Smooth muscle cell (in vitro differentiated cells): ENCODE measurements around the gene IFIT1B. TPM values are rescaled to one million over a fixed set of nuclear protein-coding genes. Genes with fewer than 3 reads are reported as not detected.
"Not testable (repeated sequence)": the region's sequence is repeated elsewhere in the genome, so short reads cannot be mapped to it uniquely, and the experiment has no call there.

Experiments used
- DNase-seq: peaks from one replicate; lab custom pipeline; 2025; ENCODE audit not compliant: unreplicated experiment; lab: John Stamatoyannopoulos, UW
- H2AFZ ChIP-seq: fragments of 200-600 bp; sonication (generic); 2 replicates; pipeline ENCODE4 v1.6.0; 2016; ENCODE audit warnings: antibody characterized with exemption, low read depth, mild to moderate bottlenecking
- H3F3A ChIP-seq: fragments of 200-600 bp; sonication (generic); 2 replicates; pipeline ENCODE4 v1.6.0; 2017; ENCODE audit warnings: antibody characterized with exemption, low read depth
- H3K27ac ChIP-seq: fragments of 200-600 bp; sonication (generic); 2 replicates; pipeline ENCODE4 v1.5.1; 2016; ENCODE audit warnings: low read depth, mild to moderate bottlenecking
- H3K27me3 ChIP-seq: fragments of 200-600 bp; sonication (generic); 2 replicates; pipeline ENCODE4 v1.6.1; 2016; ENCODE audit warnings: low read depth, mild to moderate bottlenecking
- H3K36me3 ChIP-seq: fragments of 200-600 bp; sonication (generic); 2 replicates; pipeline ENCODE4 v1.5.1; 2016; ENCODE audit warnings: low read depth
- H3K4me1 ChIP-seq: fragments of 200-600 bp; sonication (generic); 2 replicates; pipeline ENCODE4 v1.5.1; 2016; ENCODE audit warnings: low read depth
- H3K4me2 ChIP-seq: fragments of 200-600 bp; sonication (generic); 2 replicates; pipeline ENCODE4 v1.6.0; 2016; ENCODE audit warnings: mild to moderate bottlenecking
- H3K4me3 ChIP-seq: fragments of 200-600 bp; sonication (generic); 2 replicates; pipeline ENCODE4 v1.5.1; 2016; ENCODE audit warnings: mild to moderate bottlenecking
- H3K79me2 ChIP-seq: fragments of 200-600 bp; sonication (generic); 2 replicates; pipeline ENCODE4 v1.6.0; 2016; ENCODE audit warnings: low read depth, mild to moderate bottlenecking
- H3K9ac ChIP-seq: fragments of 200-600 bp; sonication (generic); 2 replicates; pipeline ENCODE4 v1.6.0; 2016; ENCODE audit warnings: low read depth
- H3K9me3 ChIP-seq: fragments of 200-600 bp; sonication (generic); replicated peaks from 2 replicates; pipeline ENCODE4 v1.5.1; 2016; ENCODE audit warnings: low read depth
- H4K20me1 ChIP-seq: fragments of 200-600 bp; sonication (generic); 2 replicates; pipeline ENCODE4 v1.6.0; 2016; ENCODE audit warnings: low read depth
- WGBS: methylation state at CpG from one replicate; pipeline ENCODE4 v1.1.7; 2016; ENCODE audit warnings: low lambda C conversion rate; 5-methylcytosine and 5-hydroxymethylcytosine counted together
- polyA plus RNA-seq: library from polyadenylated mRNA; unstranded; fragments of >200 nt; fragmentation: Nextera tagmentation; extraction: Ambion mirVana; gene quantifications from 2 replicates; pipeline ENCODE4 v1.2.1, GENCODE V29; 2016
- total RNA-seq: library from RNA; depleted of rRNA; stranded (reverse); fragments of >200 nt; gene quantifications from 2 replicates; pipeline ENCODE4 v1.2.3, GENCODE V29; 2014
- TF ChIP-seq, protein P1 (sequence below): fragments of 200-600 bp; sonication (generic); IDR thresholded peaks from 2 replicates; pipeline ENCODE4 v1.5.1; 2017; ENCODE audit warnings: borderline replicate concordance, mild to moderate bottlenecking, antibody characterized with exemption; ENCODE audit not compliant: insufficient read depth, poor library complexity, severe bottlenecking

Gene IFIT1B
- total and polyA plus RNA-seq, 2 experiments from 2014 or later: not detected

DNA sequence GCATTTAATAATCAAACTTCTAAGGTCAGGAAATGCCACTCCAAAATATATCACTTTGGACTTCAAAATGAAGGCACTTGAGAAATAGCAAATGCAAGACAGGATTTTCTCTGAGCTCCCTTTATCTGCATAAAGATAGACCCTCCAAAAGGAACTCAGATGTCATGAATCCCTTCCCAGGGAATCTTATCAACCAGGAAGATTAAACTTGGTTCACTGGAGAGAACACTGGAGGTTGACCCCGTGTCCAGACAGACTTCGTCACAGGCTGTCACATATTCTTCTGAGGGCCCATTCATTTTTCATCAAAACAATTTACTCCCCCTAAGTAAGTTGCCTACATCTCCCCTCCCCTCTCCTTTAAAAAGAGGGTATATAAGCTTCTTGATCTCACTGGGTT, 28.9 kb upstream of the IFIT1B start:
- no peaks in the 10 kb centered on the region for H3K9me3 ChIP-seq
- WGBS: 15% methylated on average over 2 of the region's 2 CpGs

DNA sequence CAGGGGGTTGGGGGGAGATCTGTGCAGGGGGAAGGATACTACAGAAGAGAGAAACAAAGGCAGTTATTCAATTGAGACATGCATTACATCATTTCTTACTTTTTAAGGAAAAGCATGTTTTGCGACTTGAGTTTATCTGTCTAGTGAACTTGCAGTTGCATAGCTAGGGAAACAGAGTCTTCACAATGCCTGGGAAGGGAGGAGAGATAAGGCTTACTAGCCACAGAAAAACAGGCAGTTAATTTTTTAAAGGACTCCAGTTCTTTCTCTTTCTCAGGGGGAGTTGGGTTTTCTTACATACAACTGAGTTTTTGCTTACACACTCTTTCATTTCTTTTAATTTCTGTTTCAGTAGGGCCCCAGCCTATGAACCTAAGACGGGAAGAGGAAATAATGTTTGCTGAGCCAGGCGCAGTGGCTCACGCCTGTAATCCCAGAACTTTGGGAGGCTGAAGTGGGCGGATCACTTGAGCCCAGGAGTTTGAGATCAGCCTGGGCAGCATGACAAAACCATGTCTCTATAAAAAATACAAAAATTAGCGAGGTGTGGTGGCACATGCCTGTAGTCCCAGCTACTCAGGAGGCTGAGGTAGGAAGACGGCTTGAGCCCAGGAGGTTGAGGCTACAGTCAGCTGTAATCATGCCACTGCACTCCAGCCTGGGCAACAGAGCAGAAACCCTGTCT, 27.1 kb upstream of the IFIT1B start:
- not testable (repeated sequence) for H3K79me2 ChIP-seq, H3K27me3 ChIP-seq, H4K20me1 ChIP-seq, H3K36me3 ChIP-seq, H2AFZ ChIP-seq, H3K4me3 ChIP-seq, DNase-seq, H3K9me3 ChIP-seq
- peaks cover 23% of the 10 kb centered on the region for H3F3A ChIP-seq
- peaks cover 52% of the 10 kb centered on the region for H3K4me1 ChIP-seq
- WGBS: 22% methylated on average over 7 of the region's 7 CpGs
- H3K27ac ChIP-seq: peak overlapping the region; percentile 99
- H3K4me2 ChIP-seq: peak overlapping the region; percentile 81
- H3K9ac ChIP-seq: peak overlapping the region; percentile 89

More for the DNA sequence above, 28.9 kb upstream of the IFIT1B start:
- Histone ChIP-seq H3K27ac (peak overlapping the region; percentile 99), H3F3A (peaks cover 23% of the 10 kb centered on the region), H3K9ac (no peak overlapping the region), H3K79me2 (no peaks in the 10 kb centered on the region), H3K4me2 (peak overlapping the region; percentile 7), H3K4me1 (peaks cover 52% of the 10 kb centered on the region), H2AFZ (no peak overlapping the region), H4K20me1 (no peaks in the 10 kb centered on the region), H3K36me3 (no peaks in the 10 kb centered on the region), H3K27me3 (no peaks in the 10 kb centered on the region), H3K4me3 (no peak overlapping the region)
- no peak for DNase-seq
- TF ChIP-seq, protein P1, sequence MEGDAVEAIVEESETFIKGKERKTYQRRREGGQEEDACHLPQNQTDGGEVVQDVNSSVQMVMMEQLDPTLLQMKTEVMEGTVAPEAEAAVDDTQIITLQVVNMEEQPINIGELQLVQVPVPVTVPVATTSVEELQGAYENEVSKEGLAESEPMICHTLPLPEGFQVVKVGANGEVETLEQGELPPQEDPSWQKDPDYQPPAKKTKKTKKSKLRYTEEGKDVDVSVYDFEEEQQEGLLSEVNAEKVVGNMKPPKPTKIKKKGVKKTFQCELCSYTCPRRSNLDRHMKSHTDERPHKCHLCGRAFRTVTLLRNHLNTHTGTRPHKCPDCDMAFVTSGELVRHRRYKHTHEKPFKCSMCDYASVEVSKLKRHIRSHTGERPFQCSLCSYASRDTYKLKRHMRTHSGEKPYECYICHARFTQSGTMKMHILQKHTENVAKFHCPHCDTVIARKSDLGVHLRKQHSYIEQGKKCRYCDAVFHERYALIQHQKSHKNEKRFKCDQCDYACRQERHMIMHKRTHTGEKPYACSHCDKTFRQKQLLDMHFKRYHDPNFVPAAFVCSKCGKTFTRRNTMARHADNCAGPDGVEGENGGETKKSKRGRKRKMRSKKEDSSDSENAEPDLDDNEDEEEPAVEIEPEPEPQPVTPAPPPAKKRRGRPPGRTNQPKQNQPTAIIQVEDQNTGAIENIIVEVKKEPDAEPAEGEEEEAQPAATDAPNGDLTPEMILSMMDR: no peak

DNA sequence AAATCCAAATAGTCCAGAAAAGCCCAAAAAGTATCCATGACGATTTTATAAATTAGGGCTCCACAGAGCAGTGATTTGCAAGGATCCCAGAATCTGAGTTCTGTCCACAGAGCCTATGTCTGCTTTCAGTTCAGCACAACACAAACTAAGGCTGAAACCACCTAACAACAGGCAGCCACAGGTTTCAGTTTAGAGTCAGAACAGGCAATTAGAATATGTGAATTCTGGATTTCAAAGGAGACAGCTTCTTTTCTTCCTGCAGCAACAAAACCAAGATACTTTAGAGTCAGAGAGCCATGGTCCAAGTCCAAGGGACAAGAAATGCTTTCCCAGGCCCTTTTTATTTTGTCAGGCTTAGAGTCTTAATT, 26.5 kb upstream of the IFIT1B start:
- H3K27ac ChIP-seq: peak overlapping the region; percentile 99
- no peaks in the 10 kb centered on the region for H3K27me3 ChIP-seq
- H3K4me1 ChIP-seq: peaks cover 45% of the 10 kb centered on the region
- no peak for DNase-seq
- no peaks in the 10 kb centered on the region for H3K9me3 ChIP-seq
- 38% methylated on average over 1 of the region's 1 CpG for whole genome bisulfite sequencing
- H3K4me2 ChIP-seq: peak overlapping the region; percentile 81
- TF ChIP-seq, protein P1: no peak
- H3K36me3 ChIP-seq: no peaks in the 10 kb centered on the region
- no peaks in the 10 kb centered on the region for H4K20me1 ChIP-seq
- peak overlapping the region; percentile 89 for H3K9ac ChIP-seq
- H3K4me3 ChIP-seq: peak overlapping the region; percentile 32
- peak overlapping the region; percentile 84 for H2AFZ ChIP-seq
- H3F3A ChIP-seq: peaks cover 23% of the 10 kb centered on the region
- H3K79me2 ChIP-seq: no peaks in the 10 kb centered on the region

DNA sequence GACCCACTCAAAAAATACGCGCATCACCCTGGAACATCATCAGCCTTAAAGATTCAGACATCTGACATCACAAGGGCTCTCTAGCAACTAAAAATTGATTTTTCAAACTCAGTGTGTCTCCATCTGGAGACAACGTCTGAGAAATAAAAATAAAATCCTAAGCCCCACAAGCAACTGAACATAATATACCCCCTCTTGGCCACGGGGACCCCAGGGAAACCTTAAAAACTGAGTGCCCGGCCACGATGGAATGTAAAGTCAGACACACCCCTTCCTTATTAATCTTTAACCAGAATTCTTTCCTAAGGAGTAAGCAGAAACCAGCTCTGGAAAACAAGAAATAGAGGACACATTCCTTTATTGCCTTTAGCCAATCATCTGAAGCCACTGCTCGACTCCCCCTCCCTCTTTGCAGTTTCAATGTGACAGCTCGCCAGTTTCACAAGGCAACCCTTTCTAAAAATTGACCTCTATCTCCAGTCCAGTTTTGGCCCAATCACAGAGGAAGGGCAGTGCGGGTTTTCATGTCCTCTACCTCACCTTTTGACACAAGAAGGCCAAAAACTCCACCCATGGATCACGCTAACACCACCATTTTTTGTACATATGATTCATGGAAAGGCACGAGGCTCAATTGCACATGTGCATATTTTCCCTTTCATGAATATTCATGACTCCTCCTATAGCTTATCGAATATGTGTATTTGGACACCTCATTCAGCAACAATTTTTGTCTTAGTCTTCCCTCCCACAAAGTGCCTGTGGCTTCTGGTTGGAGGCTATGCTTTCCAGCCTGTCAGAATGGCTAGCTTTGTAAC, 25.9 kb upstream of the IFIT1B start:
- no peaks in the 10 kb centered on the region for H3K27me3 ChIP-seq
- H3F3A ChIP-seq: peaks cover 23% of the 10 kb centered on the region
- H3K4me1 ChIP-seq: peaks cover 41% of the 10 kb centered on the region
- peak overlapping the region; percentile 84 for H2AFZ ChIP-seq
- no peaks in the 10 kb centered on the region for H3K36me3 ChIP-seq
- no peaks in the 10 kb centered on the region for H3K79me2 ChIP-seq
- peak overlapping the region; percentile 89 for H3K9ac ChIP-seq
- 21% methylated on average over 12 of the region's 12 CpGs for WGBS
- peak overlapping the region; percentile 32 for H3K4me3 ChIP-seq
- peak overlapping the region; percentile 99 for H3K27ac ChIP-seq
- TF ChIP-seq, protein P1: no peak
- no peaks in the 10 kb centered on the region for H4K20me1 ChIP-seq
- H3K9me3 ChIP-seq: no peaks in the 10 kb centered on the region
- peak overlapping the region; percentile 81 for H3K4me2 ChIP-seq
- no peak for DNase-seq
